SH-SY5Y (cell line): ENCODE results near the gene GNS.

Experiments used
- GATA2 ChIP-seq: IDR thresholded peaks from 2 replicates; pipeline ENCODE4 v1.6.1; 2011; ENCODE audit warnings: mild to moderate bottlenecking, low read depth, low read length
- GATA3 ChIP-seq: IDR thresholded peaks from 2 replicates; pipeline ENCODE4 v1.6.1; 2011; ENCODE audit warnings: low read depth, mild to moderate bottlenecking, low read length, moderate library complexity

- TF ChIP-seq GATA2 (no peak), GATA3 (no peak)
These were observed 57.9 kb downstream of the GNS start for GRCh38 chr12:64701283-64701682.
